DOHH2 (cell line): ENCODE measurements around the gene MYCT1.

Source experiments
- H3F3A ChIP-seq: fragments of 200-600 bp; sonication (generic), shearing (Covaris generic); 2 replicates; pipeline ENCODE4 v1.6.0; 2016; ENCODE audit warnings: antibody characterized with exemption, mild to moderate bottlenecking; ENCODE audit not compliant: control insufficient read depth, insufficient read depth
- H3K27ac ChIP-seq: fragments of 200-600 bp; sonication (generic); 2 replicates; pipeline ENCODE4 v1.5.1; 2014; ENCODE audit warnings: low read depth, mild to moderate bottlenecking, low read length, moderate library complexity
- H3K27me3 ChIP-seq: fragments of 200-600 bp; sonication (generic); 2 replicates; pipeline ENCODE4 v1.6.1; 2014; ENCODE audit warnings: mild to moderate bottlenecking, low read length, mixed read lengths; ENCODE audit not compliant: control insufficient read depth
- H3K36me3 ChIP-seq: fragments of 200-600 bp; sonication (generic); 2 replicates; pipeline ENCODE4 v1.6.1; 2014; ENCODE audit warnings: mild to moderate bottlenecking, low read length, moderate library complexity, mixed read lengths; ENCODE audit not compliant: control insufficient read depth
- H3K4me1 ChIP-seq: fragments of 200-600 bp; sonication (generic); 2 replicates; pipeline ENCODE4 v1.6.1; 2014; ENCODE audit warnings: mild to moderate bottlenecking, low read length, mixed read lengths; ENCODE audit not compliant: control insufficient read depth
- H3K4me2 ChIP-seq: fragments of 200-600 bp; sonication (generic); 2 replicates; pipeline ENCODE4 v1.6.0; 2014; ENCODE audit warnings: mild to moderate bottlenecking, low read length, moderate library complexity
- H3K4me3 ChIP-seq: fragments of 200-600 bp; sonication (generic); 2 replicates; pipeline ENCODE4 v1.5.1; 2014; ENCODE audit warnings: mild to moderate bottlenecking, low read length, mixed read lengths
- H3K79me2 ChIP-seq: fragments of 200-600 bp; sonication (generic); 2 replicates; pipeline ENCODE4 v1.6.1; 2014; ENCODE audit warnings: mild to moderate bottlenecking, low read length, mixed read lengths; ENCODE audit not compliant: control insufficient read depth
- H3K9me2 ChIP-seq: fragments of 200-600 bp; sonication (generic); replicated peaks from 2 replicates; pipeline ENCODE4 v1.6.1; 2014; ENCODE audit warnings: mild to moderate bottlenecking, low read length, mixed read lengths; ENCODE audit not compliant: control insufficient read depth
- H3K9me3 ChIP-seq: fragments of 200-600 bp; sonication (generic); 2 replicates; pipeline ENCODE4 v1.6.1; 2014; ENCODE audit warnings: antibody characterized with exemption, low read length, mixed read lengths; ENCODE audit not compliant: control insufficient read depth, insufficient read depth
- H4K20me1 ChIP-seq: fragments of 200-600 bp; sonication (generic); 2 replicates; pipeline ENCODE4 v1.6.0; 2014; ENCODE audit warnings: low read depth, mild to moderate bottlenecking, antibody characterized with exemption, low read length, moderate library complexity; ENCODE audit not compliant: control insufficient read depth, insufficient read depth
- CTCF ChIP-seq: fragments of 200-600 bp; sonication (generic); IDR thresholded peaks from one replicate; pipeline ENCODE4 v1.5.1; 2014; ENCODE audit warnings: antibody characterized with exemption, mild to moderate bottlenecking, low read depth, low read length; ENCODE audit not compliant: poor library complexity, severe bottlenecking
- EZH2phosphoT487 ChIP-seq: fragments of 200-600 bp; sonication (generic); IDR thresholded peaks from 2 replicates; pipeline ENCODE4 v1.6.1; 2017; ENCODE audit warnings: borderline replicate concordance, mild to moderate bottlenecking, antibody characterized with exemption, low read length, moderate library complexity, mixed read lengths

Gene MYCT1

GRCh38 chr6:152745509-152746171 is 47.9 kb downstream of the MYCT1 start:
- no peaks in the 10 kb centered on the region for H3K27me3 ChIP-seq
- H3K9me2 ChIP-seq = no peaks in the 10 kb centered on the region
- H3K4me2 ChIP-seq = no peak overlapping the region
- H4K20me1 ChIP-seq = no peaks in the 10 kb centered on the region
- TF ChIP-seq CTCF (no peak), EZH2phosphoT487 (no peak)
- no peaks in the 10 kb centered on the region for H3K9me3 ChIP-seq
- no peak overlapping the region for H3K27ac ChIP-seq
- H3K79me2 ChIP-seq = no peaks in the 10 kb centered on the region
- H3F3A ChIP-seq = no peaks in the 10 kb centered on the region
- H3K36me3 ChIP-seq = no peaks in the 10 kb centered on the region
- H3K4me1 ChIP-seq = no peaks in the 10 kb centered on the region
- no peak overlapping the region for H3K4me3 ChIP-seq

DNA sequence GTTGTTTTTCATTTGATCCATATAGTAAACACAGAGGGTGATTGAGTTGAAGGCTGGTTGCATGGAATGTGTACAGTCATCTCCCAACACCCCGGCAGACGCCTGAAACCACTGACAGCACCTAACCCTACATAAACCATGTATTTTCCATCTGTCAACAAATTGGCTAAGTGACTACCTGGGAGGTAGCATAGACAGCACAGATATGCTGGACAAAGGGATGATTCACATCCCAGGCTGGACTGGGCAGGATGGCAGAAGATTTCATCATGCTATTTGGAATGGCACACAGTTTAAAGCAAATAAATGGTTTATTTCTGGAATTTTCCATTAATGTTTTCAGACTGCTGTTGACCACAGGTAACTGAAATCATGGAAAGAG is 48.5 kb downstream of the MYCT1 start:
- no peak overlapping the region for H3K27ac ChIP-seq
- H3K4me1 ChIP-seq = no peaks in the 10 kb centered on the region
- H3K79me2 ChIP-seq = no peaks in the 10 kb centered on the region
- no peak overlapping the region for H3K4me2 ChIP-seq
- H4K20me1 ChIP-seq = no peaks in the 10 kb centered on the region
- no peaks in the 10 kb centered on the region for H3K9me2 ChIP-seq
- no peak for TF ChIP-seq CTCF
- TF ChIP-seq EZH2phosphoT487 = no peak
- H3K36me3 ChIP-seq = no peaks in the 10 kb centered on the region
- H3F3A ChIP-seq = no peaks in the 10 kb centered on the region
- no peaks in the 10 kb centered on the region for H3K27me3 ChIP-seq
- no peak overlapping the region for H3K4me3 ChIP-seq
- no peaks in the 10 kb centered on the region for H3K9me3 ChIP-seq

- Histone ChIP-seq H3K27me3 (no peaks in the 10 kb centered on the region), H4K20me1 (no peaks in the 10 kb centered on the region), H3K79me2 (no peaks in the 10 kb centered on the region), H3K27ac (no peak overlapping the region), H3K9me2 (no peaks in the 10 kb centered on the region), H3K36me3 (no peaks in the 10 kb centered on the region), H3K4me2 (no peak overlapping the region), H3F3A (no peaks in the 10 kb centered on the region), H3K4me1 (no peaks in the 10 kb centered on the region), H3K9me3 (no peaks in the 10 kb centered on the region), H3K4me3 (no peak overlapping the region)
- no peak for TF ChIP-seq EZH2phosphoT487
- TF ChIP-seq CTCF = no peak
Measured at GRCh38 chr6:152748843-152749242, 51.1 kb downstream of the MYCT1 start.
